ENCODE results near the gene ZDHHC13. TPM values are rescaled to one million over a fixed set of nuclear protein-coding genes. Genes with fewer than 3 reads are reported as not detected.

The ZDHHC13 gene
- total and polyA plus RNA-seq, 2 of the 4 experiments (the other 2 are of a cell fraction) = 7.2 to 15.1 TPM

- TF ChIP-seq, protein P1, sequence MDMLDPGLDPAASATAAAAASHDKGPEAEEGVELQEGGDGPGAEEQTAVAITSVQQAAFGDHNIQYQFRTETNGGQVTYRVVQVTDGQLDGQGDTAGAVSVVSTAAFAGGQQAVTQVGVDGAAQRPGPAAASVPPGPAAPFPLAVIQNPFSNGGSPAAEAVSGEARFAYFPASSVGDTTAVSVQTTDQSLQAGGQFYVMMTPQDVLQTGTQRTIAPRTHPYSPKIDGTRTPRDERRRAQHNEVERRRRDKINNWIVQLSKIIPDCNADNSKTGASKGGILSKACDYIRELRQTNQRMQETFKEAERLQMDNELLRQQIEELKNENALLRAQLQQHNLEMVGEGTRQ (IDR thresholded peaks at IDR 0.05; ENCODE audit: low read depth, low read length) = no peak
- TF ChIP-seq BHLHE40 (IDR thresholded peaks at IDR 0.05; ENCODE audit: low read depth, low read length) (no peak), NFE2L2 (IDR thresholded peaks at IDR 0.05; ENCODE audit: low read depth, low read length) (no peak), FOS (IDR thresholded peaks at IDR 0.05; ENCODE audit: low read depth, low read length) (no peak), CEBPB (IDR thresholded peaks at IDR 0.05; ENCODE audit: low read depth, low read length) (no peak)
Observed at GRCh38 chr11:19075636-19076035, 41.3 kb upstream of the ZDHHC13 start (continued).
